ENCODE measurements around the gene PAN2.
"Not testable (repeated sequence)": the region's sequence is repeated elsewhere in the genome, so short reads cannot be mapped to it uniquely, and the experiment has no call there.

PAN2 gene

GRCh38 chr12:56307221-56307965 lies 26.4 kb downstream of the PAN2 start:
- DNase-seq: no peak

GRCh38 chr12:56304872-56305590 lies 28.8 kb downstream of the PAN2 start:
- DNase-seq: no peak

GRCh38 chr12:56304276-56304675 lies 29.5 kb downstream of the PAN2 start:
- no peak for DNase-seq

- DNase-seq: no peak
Observed at GRCh38 chr12:56300644-56301464, 32.9 kb downstream of the PAN2 start.

- DNase-seq: peak; percentile 99
Observed at GRCh38 chr12:56299853-56300643, 33.8 kb downstream of the PAN2 start, which contains the start of gene CS. TSS of gene CS (minus strand) at chr12:56300330. CDS start at chr12:56300201, 129 bp downstream.

GRCh38 chr12:56299308-56299852 lies 34.4 kb downstream of the PAN2 start:
- DNase-seq: peak; percentile 48

- no peak for DNase-seq
Observed at GRCh38 chr12:56298828-56299227, 35.0 kb downstream of the PAN2 start.

GRCh38 chr12:56297400-56297799 lies 36.4 kb downstream of the PAN2 start:
- no peak for DNase-seq

- DNase-seq: no peak
Observed at GRCh38 chr12:56296295-56296694, 37.5 kb downstream of the PAN2 start.

- DNase-seq: no peak
Observed at GRCh38 chr12:56293795-56294194, 40.0 kb downstream of the PAN2 start.

GRCh38 chr12:56288705-56289387 lies 45.0 kb downstream of the PAN2 start:
- DNase-seq: no peak

- no peak for DNase-seq
Observed at GRCh38 chr12:56286044-56286830, 47.6 kb downstream of the PAN2 start.

- not testable (repeated sequence) for DNase-seq
Observed at GRCh38 chr12:56284263-56284662, 49.5 kb downstream of the PAN2 start.

- DNase-seq: no peak
Observed at GRCh38 chr12:56282579-56282978, 51.2 kb downstream of the PAN2 start.

GRCh38 chr12:56282030-56282429 lies 51.8 kb downstream of the PAN2 start:
- DNase-seq: no peak

- no peak for DNase-seq
Observed at GRCh38 chr12:56280849-56281248, 53.0 kb downstream of the PAN2 start.

- DNase-seq: no peak
Observed at GRCh38 chr12:56278905-56279304, 54.9 kb downstream of the PAN2 start.

GRCh38 chr12:56274299-56274698 lies 59.5 kb downstream of the PAN2 start:
- no peak for DNase-seq

GRCh38 chr12:56272468-56272867 lies 61.3 kb downstream of the PAN2 start:
- not testable (repeated sequence) for DNase-seq

GRCh38 chr12:56271031-56271430 lies 62.8 kb downstream of the PAN2 start:
- DNase-seq: peak; percentile 17
